GM12878 (cell line): ENCODE results near the gene JUND. TPM values are rescaled to one million over a fixed set of nuclear protein-coding genes. Genes with fewer than 3 reads are reported as not detected.

Source experiments
- ATAC-seq: fragments of 200-7000 bp; cut with Tn5 transposase; 3 replicates; pipeline ENCODE4 v1.9.1; 2020; ENCODE audit warnings: mild to moderate bottlenecking, moderate library complexity
- BruUV-seq: library from RNA; stranded (reverse); fragments of 400-500 nt; replicated peaks from 2 replicates; lab custom pipeline; 2021; lab: Mats Ljungman, UMichigan
- CTCF ChIA-PET: fragments of 300-600 bp; sonication (Branson Sonifier 250); formaldehyde crosslinking; extraction: SDS; loops from one replicate; lab custom pipeline; 2021; ENCODE audit warnings: inconsistent platforms; lab: Yijun Ruan, JAX
- POLR2A ChIA-PET: fragments of 350-600 bp; formaldehyde crosslinking; extraction: SDS; loops from one replicate; lab custom pipeline; 2021; ENCODE audit warnings: inconsistent platforms; lab: Charles Lee
- RAD21 ChIA-PET: fragments of 300-600 bp; sonication (Branson Sonifier 250); formaldehyde crosslinking; loops from one replicate; lab custom pipeline; 2023; ENCODE audit warnings: antibody characterized with exemption; ENCODE audit not compliant: unreplicated experiment; lab: Charles Lee
- SMC1A ChIA-PET: fragments of 300-600 bp; sonication (Branson Sonifier 250); formaldehyde crosslinking; loops from one replicate; lab custom pipeline; 2023; ENCODE audit not compliant: unreplicated experiment, uncharacterized antibody; lab: Charles Lee
- DNase-seq: peaks from one replicate; pipeline ENCODE4 v3.0.0-alpha.2; 2011; ENCODE audit warnings: low read depth, low spot score
- FAIRE-seq: peaks from 3 replicates; lab custom pipeline; 2011; peaks lifted over from hg19 to GRCh38; lab: Jason Lieb, UNC
- H2AFZ ChIP-seq: 2 replicates; pipeline ENCODE4 v1.6.0; 2011; ENCODE audit warnings: low read depth, low read length, control low read depth; ENCODE audit not compliant: control insufficient read depth
- H3K27ac ChIP-seq: 2 replicates; pipeline ENCODE4 v1.5.1; 2011; ENCODE audit warnings: control low read depth; ENCODE audit not compliant: control insufficient read depth, insufficient read depth
- H3K27me3 ChIP-seq, 2 experiments: replicated peaks in 1 of 2; 2 replicates each; pipeline versions ENCODE4 v1.6.0 to v1.6.1; 2011; ENCODE audit warnings: low read length in 1 of 2; ENCODE audit not compliant: control insufficient read depth in 2 of 2, insufficient read depth in 2 of 2
- H3K36me3 ChIP-seq, 2 experiments: 2 replicates each; pipeline ENCODE4 v1.5.1; 2011; ENCODE audit warnings: low read length in 1 of 2; ENCODE audit not compliant: control insufficient read depth in 2 of 2, insufficient read depth in 2 of 2
- H3K4me1 ChIP-seq: 2 replicates; pipeline ENCODE4 v1.6.1; 2011; ENCODE audit warnings: mild to moderate bottlenecking, low read length, moderate library complexity, mixed read lengths; ENCODE audit not compliant: control insufficient read depth, insufficient read depth
- H3K4me2 ChIP-seq: 2 replicates; pipeline ENCODE4 v1.6.0; 2011; ENCODE audit warnings: control low read depth; ENCODE audit not compliant: control insufficient read depth, insufficient read depth
- H3K4me3 ChIP-seq: fragments of 200-600 bp; sonication (generic); 2 replicates; pipeline ENCODE4 v1.5.1; 2016
- H3K79me2 ChIP-seq: 2 replicates; pipeline ENCODE4 v1.6.0; 2011; ENCODE audit warnings: low read length; ENCODE audit not compliant: control insufficient read depth, insufficient read depth
- H3K9ac ChIP-seq: 2 replicates; pipeline ENCODE4 v1.8.0; 2011; ENCODE audit warnings: low read length, control low read depth, mixed read lengths; ENCODE audit not compliant: control insufficient read depth, insufficient read depth
- H3K9me3 ChIP-seq: replicated peaks from 3 replicates; pipeline ENCODE4 v1.5.1; 2011; ENCODE audit warnings: mild to moderate bottlenecking, low read length; ENCODE audit not compliant: control insufficient read depth, insufficient read depth
- H4K20me1 ChIP-seq: 2 replicates; pipeline ENCODE4 v1.6.0; 2011; ENCODE audit not compliant: control insufficient read depth, insufficient read depth
- ATF2 ChIP-seq: IDR thresholded peaks from 2 replicates; pipeline ENCODE4 v1.6.1; 2012; ENCODE audit warnings: low read length, inconsistent platforms
- DPF2 ChIP-seq: fragments of 450-650 bp; IDR thresholded peaks from 2 replicates; pipeline ENCODE4 v1.6.1; 2017; ENCODE audit warnings: mild to moderate bottlenecking
- FOXK2 ChIP-seq: fragments of 450-650 bp; IDR thresholded peaks from 2 replicates; pipeline ENCODE4 v1.6.1; 2017; ENCODE audit warnings: mild to moderate bottlenecking, moderate library complexity
- GABPA ChIP-seq: IDR thresholded peaks from 2 replicates; pipeline ENCODE4 v1.6.1; 2014; ENCODE audit warnings: antibody characterized with exemption, low read depth, mild to moderate bottlenecking, inconsistent platforms
- GATAD2B ChIP-seq: fragments of 450-650 bp; conservative IDR thresholded peaks from 2 replicates; pipeline ENCODE4 v1.6.1; 2017; ENCODE audit warnings: low read depth, mild to moderate bottlenecking, moderate library complexity
- IKZF2 ChIP-seq, 2 experiments: fragments of 450-650 bp; IDR thresholded peaks; 2 replicates each; pipeline ENCODE4 v1.6.1; 2017; ENCODE audit warnings: mild to moderate bottlenecking in 2 of 2, moderate library complexity in 2 of 2
- LARP7 ChIP-seq: fragments of 450-650 bp; IDR thresholded peaks from 2 replicates; pipeline ENCODE4 v1.6.1; 2017; ENCODE audit warnings: mild to moderate bottlenecking
- MEF2B ChIP-seq: fragments of 450-650 bp; IDR thresholded peaks from 2 replicates; pipeline ENCODE4 v1.6.1; 2018; ENCODE audit warnings: mild to moderate bottlenecking, moderate library complexity; ENCODE audit not compliant: partially characterized antibody, poor library complexity, severe bottlenecking
- MTA2 ChIP-seq: fragments of 450-650 bp; IDR thresholded peaks from 2 replicates; pipeline ENCODE4 v1.6.1; 2016; ENCODE audit warnings: low read depth, mild to moderate bottlenecking, moderate library complexity
- NFYA ChIP-seq: IDR thresholded peaks from 2 replicates; pipeline ENCODE4 v1.6.1; 2011; ENCODE audit warnings: low read depth, mild to moderate bottlenecking, low read length, improper control_type of control experiment, borderline replicate concordance
- RAD21 ChIP-seq: IDR thresholded peaks from 2 replicates; pipeline ENCODE4 v1.6.1; 2011; ENCODE audit warnings: mild to moderate bottlenecking, low read depth, low read length, moderate library complexity; ENCODE audit not compliant: insufficient read depth
- SPI1 ChIP-seq: IDR thresholded peaks from 2 replicates; pipeline ENCODE4 v1.6.1; 2011; ENCODE audit warnings: low read depth, mild to moderate bottlenecking, low read length, moderate library complexity, borderline replicate concordance; ENCODE audit not compliant: insufficient read depth
- SREBF2 ChIP-seq: IDR thresholded peaks from 2 replicates; pipeline ENCODE4 v1.6.1; 2012; ENCODE audit warnings: mild to moderate bottlenecking, low read length
- SUZ12 ChIP-seq: fragments of 200-600 bp; sonication (generic); IDR thresholded peaks from one replicate; pipeline ENCODE4 v1.6.1; 2018; ENCODE audit warnings: antibody characterized with exemption, mild to moderate bottlenecking; ENCODE audit not compliant: unreplicated experiment
- USF2 ChIP-seq: IDR thresholded peaks from 2 replicates; pipeline ENCODE4 v1.6.1; 2011; ENCODE audit warnings: low read depth, low read length, improper control_type of control experiment, borderline replicate concordance
- ZNF687 ChIP-seq: fragments of 450-650 bp; IDR thresholded peaks from 2 replicates; pipeline ENCODE4 v1.6.1; 2017; ENCODE audit warnings: mild to moderate bottlenecking, moderate library complexity
- WGBS: methylation state at CpG from one replicate; pipeline ENCODE4 v1.1.6; 2016; ENCODE audit warnings: low lambda C conversion rate; ENCODE audit not compliant: insufficient replicate concordance, insufficient coverage; ENCODE audit errors: missing lambda C conversion rate; 5-methylcytosine and 5-hydroxymethylcytosine counted together
- in situ Hi-C: fragments of 300-500 bp; cut with MboI; formaldehyde crosslinking; loops from 9 replicates; pipeline ENCODE4 v1.14.3; 2018; ENCODE audit warnings: mixed read lengths
- intact Hi-C: fragments of 100-400 bp; cut with micrococcal nuclease; formaldehyde crosslinking; loops from one replicate; pipeline ENCODE4 v1.14.2; 2022; ENCODE audit not compliant: unreplicated experiment
- polyA plus RNA-seq, 11 experiments: library from polyadenylated mRNA; depleted of rRNA in 4 of 11; unstranded in 6 of 11; stranded (reverse) in 5 of 11; fragments of >200 nt; fragmentation: Nextera tagmentation in 4 of 11; fragmentation: Illumina TruSeq in 1 of 11; extraction: Ambion mirVana in 4 of 11; extraction: Trizol in 1 of 11; gene quantifications; 1 replicate in 1 of 11; 2 replicates in 10 of 11; pipeline versions ENCODE4 v1.2.1 to v1.2.3, GENCODE V29; 2011 to 2016; ENCODE audit warnings: inconsistent platforms in 2 of 11, missing spikeins in 2 of 11, low read depth in 1 of 11
- total RNA-seq, 4 experiments: library from RNA; depleted of rRNA in 3 of 4; stranded (reverse); fragments of >200 nt in 3 of 4; fragmentation: Illumina TruSeq in 1 of 4; extraction: Trizol in 1 of 4; gene quantifications; 2 replicates each; pipeline versions ENCODE4 v1.2.1 to v1.2.3, GENCODE V29; 2013 to 2021

The JUND gene
- total and polyA plus RNA-seq, 10 of the 15 experiments (the other 5 are each of a cell fraction or from before 2014, with no cell fraction given): 7.4 to 164 (median 18.8) TPM

- TF ChIP-seq ATF2 (0 out of 2 replicates have a peak, but pooled peaks have one; percentile 38), SREBF2 (no peak), USF2 (no peak), IKZF2 (IDR thresholded peaks at IDR 0.05) (peak in 1 of 2 experiments; percentile 68; a peak in 2 of 4 replicates), RAD21 (peak; percentile 95), SUZ12 (no peak), SPI1 (no peak; the same call in 1 of the 2 replicates)
- TF ChIP-seq, all 136 proteins: peak for 52
Observed at GRCh38 chr19:18279516-18280246, 1.7 kb downstream of the JUND start (continued).

GRCh38 chr19:18279266-18279515, 2.2 kb downstream of the JUND start:
- peaks cover 40% of the 10 kb centered on the region for H3K79me2 ChIP-seq
- WGBS: 1% methylated on average over 5 of the region's 5 CpGs
- FAIRE-seq: no peak
- peak overlapping the region; percentile 60 for H3K27ac ChIP-seq
- H3K27me3 ChIP-seq: no peaks in the 10 kb centered on the region
- H3K9ac ChIP-seq: peak overlapping the region; percentile 93
- ATAC-seq: no peak
- SMC1A ChIA-PET: interaction anchor here (0.6 to 6.3 kb wide), 28 partner anchors 10 to 168 kb away, joined by 3 to 176 read pairs (median 5); partner anchors contain the start of genes LRRC25, LSM4 and MPV17L2
- H3K4me3 ChIP-seq: peak overlapping the region; percentile 98
- POLR2A ChIA-PET: interaction anchor here (0.6 to 8.4 kb wide), 20 partner anchors 9 to 874 kb away, joined by 3 to 206 read pairs (median 10); partner anchors contain the start of genes BST2, LSM4, PGPEP1 and RAB3A
- peaks cover 14% of the 10 kb centered on the region for H4K20me1 ChIP-seq
- in situ Hi-C loops: loop anchor here (5.0 kb wide), 2 partner anchors 43 to 128 kb away; partner anchors contain the start of gene LSM4
- RAD21 ChIA-PET: interaction anchor here (0.6 to 7.1 kb wide), 27 partner anchors 9 to 140 kb away, joined by 3 to 259 read pairs (median 6); partner anchors contain the start of genes LSM4, MPV17L2, PGPEP1 and RAB3A
- H2AFZ ChIP-seq: no peak overlapping the region
- peak overlapping the region; percentile 91 for H3K4me2 ChIP-seq
- intact Hi-C loops: loop anchor here (1.0 to 5.0 kb wide), 4 partner anchors 26 to 63 kb away; partner anchors contain the start of genes LSM4 and PGPEP1
- CTCF ChIA-PET: interaction anchor here (0.7 to 14.1 kb wide), 45 partner anchors 10 to 278 kb away, joined by 3 to 516 read pairs (median 5); partner anchors contain the start of genes LSM4, MPV17L2 and PGPEP1
- peaks cover 0 to 4% of the 10 kb centered on the region in 2 experiments; a peak in 2 of 4 replicates for H3K36me3 ChIP-seq
- H3K9me3 ChIP-seq: no peaks in the 10 kb centered on the region
- peaks cover 21% of the 10 kb centered on the region for H3K4me1 ChIP-seq
- no TSS peak for BruUV-seq
- DNase-seq: no peak
- TF ChIP-seq FOXK2 (no peak), DPF2 (0 out of 2 replicates have a peak, but pooled peaks have one; percentile 15), GATAD2B (peak; percentile 94; the same call in 1 of the 2 replicates), GABPA (no peak), NFYA (no peak), LARP7 (peak; percentile 64; the same call in 1 of the 2 replicates), MTA2 (peak; percentile 47; the same call in 1 of the 2 replicates), ZNF687 (no peak), MEF2B (peak; percentile 89)
